Sigmoid colon (tissue), 3 donors: ENCODE results near the gene ZNF722.

Experiments used
- POLR2A ChIP-seq, 2 donors: fragments of 450-650 bp; IDR thresholded peaks; one replicate each; pipeline ENCODE4 v1.6.1; 2016; ENCODE audit warnings: antibody characterized with exemption in 2 of 2, mild to moderate bottlenecking in 2 of 2, moderate library complexity in 2 of 2
- TF ChIP-seq, protein P1 (sequence below), 4 experiments: fragments of 450-650 bp in 3 of 4; fragments of 200-600 bp in 1 of 4; IDR thresholded peaks; one replicate each; pipeline ENCODE4 v1.5.1; 2016 to 2019; ENCODE audit warnings: antibody characterized with exemption in 4 of 4, mild to moderate bottlenecking in 3 of 4, moderate library complexity in 2 of 4

GRCh38 chr7:63998549-63998948, at the start of gene ZNF722:
- TF ChIP-seq, protein P1, sequence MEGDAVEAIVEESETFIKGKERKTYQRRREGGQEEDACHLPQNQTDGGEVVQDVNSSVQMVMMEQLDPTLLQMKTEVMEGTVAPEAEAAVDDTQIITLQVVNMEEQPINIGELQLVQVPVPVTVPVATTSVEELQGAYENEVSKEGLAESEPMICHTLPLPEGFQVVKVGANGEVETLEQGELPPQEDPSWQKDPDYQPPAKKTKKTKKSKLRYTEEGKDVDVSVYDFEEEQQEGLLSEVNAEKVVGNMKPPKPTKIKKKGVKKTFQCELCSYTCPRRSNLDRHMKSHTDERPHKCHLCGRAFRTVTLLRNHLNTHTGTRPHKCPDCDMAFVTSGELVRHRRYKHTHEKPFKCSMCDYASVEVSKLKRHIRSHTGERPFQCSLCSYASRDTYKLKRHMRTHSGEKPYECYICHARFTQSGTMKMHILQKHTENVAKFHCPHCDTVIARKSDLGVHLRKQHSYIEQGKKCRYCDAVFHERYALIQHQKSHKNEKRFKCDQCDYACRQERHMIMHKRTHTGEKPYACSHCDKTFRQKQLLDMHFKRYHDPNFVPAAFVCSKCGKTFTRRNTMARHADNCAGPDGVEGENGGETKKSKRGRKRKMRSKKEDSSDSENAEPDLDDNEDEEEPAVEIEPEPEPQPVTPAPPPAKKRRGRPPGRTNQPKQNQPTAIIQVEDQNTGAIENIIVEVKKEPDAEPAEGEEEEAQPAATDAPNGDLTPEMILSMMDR (IDR thresholded peaks at IDR 0.05) = no peak
- TF ChIP-seq POLR2A (IDR thresholded peaks at IDR 0.05) = no peak
